Activated naive CD4-positive, alpha-beta T cell treated with anti-CD3 and anti-CD28 coated beads, Interleukin-2, amount 50 U/mL, for 24 hours (primary cell): ENCODE measurements around the gene DMGDH.

Experiments
- H3K27ac Mint-ChIP-seq: one replicate; pipeline ENCODE4 v1.8.0; 2021; ENCODE audit warnings: mild to moderate bottlenecking, mixed read lengths
- H3K27me3 Mint-ChIP-seq: one replicate; pipeline ENCODE4 v1.8.0; 2021; ENCODE audit warnings: mixed read lengths
- H3K36me3 Mint-ChIP-seq: one replicate; pipeline ENCODE4 v1.8.0; 2021; ENCODE audit warnings: mixed read lengths
- H3K4me1 Mint-ChIP-seq: one replicate; pipeline ENCODE4 v1.8.0; 2021; ENCODE audit warnings: mixed read lengths
- H3K4me3 Mint-ChIP-seq: one replicate; pipeline ENCODE4 v1.8.0; 2021; ENCODE audit warnings: mild to moderate bottlenecking, mixed read lengths
- H3K9me3 Mint-ChIP-seq: one replicate; pipeline ENCODE4 v1.8.0; 2021; ENCODE audit warnings: mixed read lengths

DMGDH gene

DNA sequence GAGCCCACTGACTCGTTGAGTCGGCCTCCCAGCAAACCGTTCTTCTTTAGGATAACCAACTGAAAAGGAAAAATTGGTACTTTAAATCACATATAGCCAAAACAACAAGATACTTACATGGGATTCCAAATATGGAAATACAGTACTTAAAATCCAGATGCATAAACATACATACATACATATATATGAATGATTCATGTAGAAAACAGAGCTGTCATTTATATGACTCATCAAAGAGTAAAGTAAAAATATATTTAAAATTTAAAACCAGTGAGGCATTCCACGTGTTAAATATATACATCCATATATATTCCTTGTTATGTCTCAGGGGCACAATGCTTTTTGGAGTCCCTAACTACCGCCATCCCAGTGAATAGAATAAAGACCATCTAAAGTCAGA lies 36.7 kb downstream of the DMGDH start:
- no peak overlapping the region for H3K4me3 Mint-ChIP-seq

DNA sequence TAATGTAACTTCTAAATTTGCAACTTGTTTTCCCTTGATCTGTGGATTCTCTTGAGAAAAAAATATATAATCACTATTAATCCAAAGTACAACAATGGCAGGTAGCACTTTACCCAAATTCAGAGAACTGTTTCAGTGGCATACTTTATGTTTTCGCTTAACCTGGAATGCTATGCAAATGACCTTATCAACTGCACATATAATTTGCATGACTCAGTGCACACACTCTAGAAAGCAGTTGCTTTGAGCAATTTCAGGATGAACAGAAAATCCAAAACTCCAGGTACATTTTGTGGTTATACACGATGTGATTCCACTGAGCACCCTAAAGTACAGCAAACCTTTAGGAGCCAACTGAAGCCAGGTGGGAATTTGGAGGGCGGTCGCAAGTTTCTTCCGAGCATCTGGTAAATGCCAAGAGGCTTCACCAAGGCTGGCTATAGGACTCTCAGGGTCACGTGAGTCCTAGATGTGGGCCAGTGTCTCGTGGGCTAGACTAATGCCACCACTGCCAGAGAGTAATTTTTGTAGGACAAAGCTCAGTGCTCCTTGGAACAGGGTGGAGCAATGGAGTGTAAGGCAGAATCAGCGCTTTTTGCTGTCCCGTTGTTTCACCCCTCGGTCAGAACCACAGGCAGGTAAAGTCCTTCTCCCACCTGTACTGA lies 37.3 kb downstream of the DMGDH start:
- no peaks in the 10 kb centered on the region for H3K4me1 Mint-ChIP-seq
- H3K36me3 Mint-ChIP-seq, result no peaks in the 10 kb centered on the region
- H3K27me3 Mint-ChIP-seq, result no peaks in the 10 kb centered on the region
- H3K4me3 Mint-ChIP-seq, result no peak overlapping the region
- H3K27ac Mint-ChIP-seq, result no peak overlapping the region
- no peaks in the 10 kb centered on the region for H3K9me3 Mint-ChIP-seq

More for the DNA sequence above, 36.7 kb downstream of the DMGDH start:
- H3K27ac Mint-ChIP-seq, result no peak overlapping the region
- no peaks in the 10 kb centered on the region for H3K27me3 Mint-ChIP-seq
- H3K9me3 Mint-ChIP-seq, result no peaks in the 10 kb centered on the region
- H3K4me1 Mint-ChIP-seq, result no peaks in the 10 kb centered on the region
- no peaks in the 10 kb centered on the region for H3K36me3 Mint-ChIP-seq

DNA sequence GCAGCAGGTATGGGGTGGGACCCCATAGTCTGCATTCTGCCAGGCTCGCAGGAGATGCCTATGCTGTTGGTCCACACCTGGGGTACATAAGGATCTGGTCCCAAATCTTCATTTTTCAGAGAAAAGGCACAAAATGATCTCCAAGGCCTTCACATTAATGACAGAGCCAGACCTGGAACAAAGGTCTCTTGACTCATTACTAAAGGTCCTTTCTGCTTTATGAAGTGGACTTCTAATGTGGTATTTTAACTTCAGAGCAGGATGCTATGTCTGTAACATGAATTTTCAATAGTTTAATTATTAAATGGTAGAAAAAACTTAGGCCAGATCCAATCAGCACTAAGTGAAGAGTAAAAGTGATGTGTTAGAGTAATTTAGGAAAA lies 38.0 kb downstream of the DMGDH start:
- no peaks in the 10 kb centered on the region for H3K4me1 Mint-ChIP-seq
- H3K9me3 Mint-ChIP-seq, result no peaks in the 10 kb centered on the region
- H3K27me3 Mint-ChIP-seq, result peaks cover 2% of the 10 kb centered on the region
- no peak overlapping the region for H3K4me3 Mint-ChIP-seq
- no peaks in the 10 kb centered on the region for H3K36me3 Mint-ChIP-seq
- no peak overlapping the region for H3K27ac Mint-ChIP-seq

DNA sequence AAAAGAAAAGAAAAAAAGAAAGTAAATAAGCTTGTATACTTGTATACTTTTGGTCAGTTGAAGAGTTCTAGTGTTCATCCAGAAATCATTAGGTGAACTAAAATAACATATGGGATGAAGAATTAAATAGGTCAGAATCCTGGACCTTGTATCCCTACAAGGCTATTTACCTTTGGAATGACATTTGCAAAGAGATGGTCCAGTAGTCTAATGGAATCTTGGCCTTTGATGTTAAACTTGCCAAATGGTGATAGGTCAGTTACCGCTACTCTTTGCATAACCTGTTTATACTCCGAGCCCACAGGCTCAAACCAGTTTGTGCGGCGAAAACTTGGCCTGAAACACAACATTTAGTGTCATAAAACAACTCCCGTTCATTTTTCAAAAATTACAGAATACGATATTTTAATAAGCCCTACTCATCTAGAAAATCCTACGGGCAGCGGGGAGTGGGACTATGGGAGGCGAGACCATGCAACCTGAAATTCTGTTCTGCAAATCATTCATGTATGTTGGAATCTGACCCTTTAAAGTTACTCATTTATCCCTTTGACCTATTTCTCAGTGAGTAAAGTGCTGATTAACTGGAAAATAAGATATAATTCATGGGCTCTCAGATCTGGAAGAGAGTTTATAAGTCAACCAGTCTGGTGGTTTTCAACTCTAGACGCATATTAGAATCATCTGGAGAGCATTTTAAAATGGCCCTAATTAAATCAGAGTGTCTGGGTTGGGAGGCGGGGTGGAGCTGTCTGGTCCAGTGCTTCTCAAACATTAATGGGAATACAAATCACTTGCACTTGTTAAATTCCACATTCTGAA lies 38.6 kb downstream of the DMGDH start:
- H3K27me3 Mint-ChIP-seq, result peaks cover 4% of the 10 kb centered on the region
- no peak overlapping the region for H3K4me3 Mint-ChIP-seq
- no peak overlapping the region for H3K27ac Mint-ChIP-seq
- no peaks in the 10 kb centered on the region for H3K9me3 Mint-ChIP-seq
- H3K4me1 Mint-ChIP-seq, result no peaks in the 10 kb centered on the region
- no peaks in the 10 kb centered on the region for H3K36me3 Mint-ChIP-seq

DNA sequence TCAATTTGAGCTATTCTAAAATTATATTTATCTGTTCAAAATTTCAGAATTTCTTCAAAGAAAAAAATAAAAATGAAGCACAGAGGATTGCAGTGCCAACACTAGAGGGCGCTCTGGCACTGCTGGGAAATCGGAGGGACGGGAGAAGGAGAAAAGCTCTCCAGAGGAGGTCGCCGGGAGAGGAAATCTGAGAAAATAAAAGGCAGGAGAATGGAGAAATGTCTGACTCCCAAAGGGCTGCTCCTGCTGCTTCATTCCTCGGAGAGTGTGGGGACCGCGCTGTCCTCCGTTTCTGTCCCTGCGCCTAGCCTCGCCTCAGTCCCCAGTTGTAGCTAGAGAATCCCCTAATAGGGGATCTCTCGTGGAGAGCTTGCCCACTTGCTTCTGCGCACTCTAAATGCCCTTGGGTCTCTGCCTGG lies 44.4 kb downstream of the DMGDH start:
- Mint-ChIP-seq H3K9me3 (no peaks in the 10 kb centered on the region), H3K27me3 (peaks cover 27% of the 10 kb centered on the region), H3K4me1 (peaks cover 18% of the 10 kb centered on the region), H3K36me3 (no peaks in the 10 kb centered on the region), H3K4me3 (peak overlapping the region; percentile 49), H3K27ac (no peak overlapping the region)

DNA sequence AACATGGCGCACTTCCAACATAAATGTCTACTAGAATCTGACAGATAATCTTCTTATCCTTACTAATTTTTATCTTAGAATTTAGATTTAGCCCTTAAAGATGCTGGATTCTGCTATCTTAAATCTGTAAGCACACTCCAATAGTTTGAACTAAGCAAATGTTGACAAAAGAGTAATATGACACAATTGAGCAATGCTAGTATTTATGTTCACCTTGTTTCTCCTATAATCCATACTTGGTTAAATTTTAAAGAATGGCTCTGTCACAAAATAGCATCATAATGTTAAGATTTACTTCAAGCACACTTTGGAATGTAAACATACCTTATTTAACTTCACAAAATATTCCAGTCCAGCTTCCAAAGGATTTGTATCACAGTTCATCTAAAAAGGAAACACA lies 45.5 kb downstream of the DMGDH start:
- Mint-ChIP-seq H3K27ac (no peak overlapping the region), H3K27me3 (peaks cover 35% of the 10 kb centered on the region), H3K4me3 (no peak overlapping the region), H3K4me1 (peaks cover 18% of the 10 kb centered on the region), H3K9me3 (no peaks in the 10 kb centered on the region), H3K36me3 (no peaks in the 10 kb centered on the region)

DNA sequence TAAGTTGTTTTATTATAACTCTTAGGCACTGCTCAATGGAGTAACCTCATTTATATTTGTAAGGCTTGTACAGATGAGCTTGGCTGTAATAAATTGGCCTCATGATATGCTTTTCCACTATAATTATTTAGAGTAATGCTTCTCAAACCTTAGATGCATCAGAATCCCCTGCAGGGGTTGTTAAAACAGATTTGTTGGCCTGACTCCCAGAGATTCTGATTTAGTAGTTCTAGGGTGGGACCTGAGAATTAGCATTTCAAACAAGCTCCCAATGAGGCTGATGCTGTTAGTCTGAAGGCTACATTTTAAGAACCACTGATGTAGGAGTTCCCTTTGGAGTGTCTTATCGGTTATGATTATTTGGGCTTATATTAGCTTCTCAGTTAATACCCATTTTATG lies 46.1 kb downstream of the DMGDH start:
- no peak overlapping the region for H3K4me3 Mint-ChIP-seq
- H3K36me3 Mint-ChIP-seq, result no peaks in the 10 kb centered on the region
- peaks cover 18% of the 10 kb centered on the region for H3K4me1 Mint-ChIP-seq
- no peaks in the 10 kb centered on the region for H3K9me3 Mint-ChIP-seq
- peaks cover 35% of the 10 kb centered on the region for H3K27me3 Mint-ChIP-seq
- no peak overlapping the region for H3K27ac Mint-ChIP-seq

DNA sequence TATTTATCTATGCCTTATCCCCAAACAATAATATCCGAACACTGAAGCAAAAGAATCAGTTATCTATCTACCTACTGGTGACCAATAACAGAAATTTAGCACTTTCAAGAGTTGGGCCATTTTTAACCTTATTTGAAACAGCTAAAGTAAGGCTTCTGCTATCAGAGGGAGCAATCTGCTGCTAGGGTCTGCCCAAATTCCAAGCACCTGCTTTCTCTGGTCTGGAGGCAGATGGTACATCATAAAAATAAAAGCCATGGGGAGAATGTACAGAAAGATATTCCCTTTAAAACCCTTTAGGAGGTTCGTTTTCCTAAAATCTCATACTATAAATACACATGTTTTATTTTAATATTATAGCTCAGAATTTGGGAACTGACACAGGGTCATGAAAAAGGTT lies 46.7 kb downstream of the DMGDH start:
- Mint-ChIP-seq H3K36me3 (no peaks in the 10 kb centered on the region), H3K4me3 (no peak overlapping the region), H3K4me1 (peaks cover 18% of the 10 kb centered on the region), H3K27me3 (peaks cover 36% of the 10 kb centered on the region), H3K27ac (no peak overlapping the region), H3K9me3 (no peaks in the 10 kb centered on the region)

DNA sequence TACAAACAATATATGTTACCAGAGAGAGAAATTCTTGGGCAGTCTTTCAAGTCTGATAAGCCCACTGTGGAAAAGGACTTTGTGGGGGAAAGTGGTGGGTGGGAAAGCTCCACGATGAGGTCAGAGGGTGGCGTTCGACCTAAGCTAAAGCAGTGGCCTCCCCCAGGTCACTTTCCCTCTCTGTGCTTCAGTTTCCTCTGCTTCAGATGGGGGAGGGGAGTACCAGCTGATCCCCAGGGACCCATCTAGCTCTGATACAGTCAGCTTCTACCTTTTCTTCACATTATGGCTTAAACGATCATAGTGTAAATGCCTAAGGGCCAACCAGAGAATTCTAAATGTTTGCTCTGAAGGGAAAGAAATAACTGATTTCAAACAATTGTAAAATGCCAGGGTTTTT lies 47.7 kb downstream of the DMGDH start:
- Mint-ChIP-seq H3K27ac (no peak overlapping the region), H3K4me3 (no peak overlapping the region), H3K4me1 (peaks cover 18% of the 10 kb centered on the region), H3K36me3 (no peaks in the 10 kb centered on the region), H3K27me3 (peaks cover 42% of the 10 kb centered on the region), H3K9me3 (no peaks in the 10 kb centered on the region)

DNA sequence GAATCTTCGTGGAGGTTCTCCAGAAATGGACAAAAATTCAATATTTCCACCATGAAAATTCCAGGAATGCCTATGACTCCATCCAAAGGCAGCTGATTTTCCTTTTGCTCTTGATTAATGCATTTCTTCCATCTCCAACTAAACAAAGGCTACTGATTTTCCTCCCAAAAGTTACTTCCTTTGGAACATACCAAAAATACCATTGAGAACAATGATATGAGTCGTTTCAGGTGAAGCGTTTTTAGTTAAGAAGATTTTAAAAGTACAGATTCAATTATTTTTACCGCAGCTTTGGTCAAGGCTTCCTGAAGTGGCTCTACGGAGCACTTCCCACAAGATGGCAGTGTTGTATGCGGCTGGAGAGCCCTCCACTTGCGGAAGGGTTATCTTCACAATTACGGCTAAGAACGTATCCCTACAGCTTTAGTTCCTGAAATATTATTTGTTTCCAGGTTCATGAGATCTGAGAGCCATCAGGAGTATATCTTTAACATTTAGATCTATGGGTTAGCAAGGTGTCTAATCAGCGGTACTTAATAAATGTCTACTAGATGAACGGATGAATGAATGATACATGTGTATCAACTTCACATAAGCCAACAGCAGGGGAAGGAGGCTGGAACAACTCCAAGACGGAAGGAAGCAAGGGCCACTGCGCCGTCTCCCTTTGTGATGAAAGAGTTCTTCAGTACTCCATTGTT lies 48.5 kb downstream of the DMGDH start:
- Mint-ChIP-seq H3K27me3 (peaks cover 38% of the 10 kb centered on the region), H3K9me3 (no peaks in the 10 kb centered on the region), H3K36me3 (no peaks in the 10 kb centered on the region), H3K27ac (no peak overlapping the region), H3K4me3 (no peak overlapping the region), H3K4me1 (peaks cover 18% of the 10 kb centered on the region)

DNA sequence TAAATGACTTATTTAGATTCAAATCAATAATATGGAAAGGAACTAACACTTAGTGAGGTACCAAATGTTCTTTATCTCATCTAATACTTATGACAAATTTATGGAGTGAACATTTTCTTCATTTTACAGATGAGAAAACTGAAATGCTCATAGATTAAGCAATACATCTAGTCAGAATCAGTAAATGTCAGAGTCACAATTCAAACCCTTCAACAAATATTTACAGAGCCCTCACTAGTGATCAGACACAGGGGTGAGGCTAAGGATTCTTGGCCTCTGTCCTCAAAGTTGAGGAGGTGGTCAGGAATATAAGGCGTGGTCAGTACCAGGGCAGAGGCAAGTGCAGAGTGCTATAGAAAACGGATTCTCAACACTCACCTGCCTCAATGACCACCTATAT lies 54.8 kb downstream of the DMGDH start:
- Mint-ChIP-seq H3K27me3 (peaks cover 18% of the 10 kb centered on the region), H3K36me3 (peaks cover 3% of the 10 kb centered on the region), H3K9me3 (peaks cover 9% of the 10 kb centered on the region), H3K4me1 (no peaks in the 10 kb centered on the region), H3K4me3 (no peak overlapping the region), H3K27ac (no peak overlapping the region)

DNA sequence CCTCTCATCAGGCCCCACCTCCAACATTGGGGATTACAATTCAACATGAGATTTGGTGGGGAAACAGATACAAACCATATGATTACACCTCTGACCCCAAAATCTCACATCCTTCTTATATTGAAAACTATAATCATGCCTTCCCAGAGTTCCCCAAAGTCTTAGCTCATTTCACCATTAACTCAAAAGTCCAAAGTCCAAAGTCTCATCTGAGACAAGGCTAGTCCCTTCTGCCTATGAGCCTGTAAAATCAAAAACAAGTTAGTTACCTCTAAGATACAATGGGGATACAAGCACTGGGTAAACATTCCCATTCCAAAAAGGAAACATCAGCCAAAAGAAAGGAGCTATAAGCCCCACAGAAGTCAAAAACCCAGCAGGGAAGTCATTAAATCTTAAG lies 57.6 kb downstream of the DMGDH start:
- H3K4me3 Mint-ChIP-seq, result no peak overlapping the region
- H3K27ac Mint-ChIP-seq, result no peak overlapping the region
- H3K27me3 Mint-ChIP-seq, result peaks cover 6% of the 10 kb centered on the region
- H3K9me3 Mint-ChIP-seq, result peaks cover 9% of the 10 kb centered on the region
- H3K36me3 Mint-ChIP-seq, result peaks cover 4% of the 10 kb centered on the region
- no peaks in the 10 kb centered on the region for H3K4me1 Mint-ChIP-seq

DNA sequence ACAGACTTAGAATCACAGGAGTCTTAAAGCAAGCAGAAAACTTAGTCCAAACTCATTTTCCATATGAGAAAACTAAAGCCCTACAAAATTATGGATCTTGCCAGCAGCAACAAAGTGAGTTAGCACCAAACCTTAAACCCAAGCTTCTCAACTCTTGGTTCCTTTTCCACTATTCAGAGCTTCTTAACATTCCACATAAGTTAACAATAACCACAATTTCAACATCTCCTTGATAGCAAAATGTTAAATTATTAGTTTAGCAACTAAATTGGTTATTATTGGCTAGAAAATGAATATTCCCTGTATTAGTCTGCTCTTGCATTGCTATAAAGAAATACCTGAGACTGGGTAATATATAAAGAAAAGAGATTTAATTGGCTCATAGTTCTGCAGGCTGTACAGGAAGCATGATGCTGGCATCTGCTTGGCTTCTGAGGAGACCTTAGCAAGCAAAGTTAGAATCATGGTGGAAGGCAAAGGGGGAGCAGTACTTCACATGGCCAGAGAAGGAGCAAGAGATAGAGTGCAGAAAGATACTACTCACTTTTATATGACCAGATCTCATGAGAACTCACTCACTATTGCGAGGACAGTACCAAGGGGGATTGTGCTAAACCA lies 58.1 kb downstream of the DMGDH start:
- H3K4me1 Mint-ChIP-seq, result no peaks in the 10 kb centered on the region
- H3K4me3 Mint-ChIP-seq, result no peak overlapping the region
- no peak overlapping the region for H3K27ac Mint-ChIP-seq
- peaks cover 4% of the 10 kb centered on the region for H3K36me3 Mint-ChIP-seq
- H3K27me3 Mint-ChIP-seq, result peaks cover 6% of the 10 kb centered on the region
- H3K9me3 Mint-ChIP-seq, result peaks cover 9% of the 10 kb centered on the region

DNA sequence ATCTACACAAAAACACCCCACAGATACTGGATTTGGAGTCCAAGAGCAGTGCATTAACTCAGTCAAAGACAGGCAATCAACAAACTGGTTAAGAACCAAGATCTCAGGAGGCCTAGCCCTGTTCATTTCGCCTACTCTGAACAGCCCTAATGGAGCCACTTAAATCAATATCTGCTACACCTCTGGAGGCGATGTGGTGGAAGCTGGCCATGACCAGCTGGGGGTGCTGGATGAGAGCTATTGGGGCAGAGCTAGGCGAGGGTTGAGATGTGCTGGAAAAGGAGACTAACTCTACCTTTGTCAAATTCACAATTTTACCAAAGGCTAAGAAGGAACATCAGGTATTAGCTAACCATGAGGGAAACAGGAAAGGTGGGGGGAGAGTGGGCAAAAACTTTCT lies 61.1 kb downstream of the DMGDH start:
- H3K4me3 Mint-ChIP-seq, result no peak overlapping the region
- H3K27me3 Mint-ChIP-seq, result no peaks in the 10 kb centered on the region
- H3K9me3 Mint-ChIP-seq, result peaks cover 7% of the 10 kb centered on the region
- no peak overlapping the region for H3K27ac Mint-ChIP-seq
- H3K36me3 Mint-ChIP-seq, result peaks cover 4% of the 10 kb centered on the region
- H3K4me1 Mint-ChIP-seq, result no peaks in the 10 kb centered on the region

DNA sequence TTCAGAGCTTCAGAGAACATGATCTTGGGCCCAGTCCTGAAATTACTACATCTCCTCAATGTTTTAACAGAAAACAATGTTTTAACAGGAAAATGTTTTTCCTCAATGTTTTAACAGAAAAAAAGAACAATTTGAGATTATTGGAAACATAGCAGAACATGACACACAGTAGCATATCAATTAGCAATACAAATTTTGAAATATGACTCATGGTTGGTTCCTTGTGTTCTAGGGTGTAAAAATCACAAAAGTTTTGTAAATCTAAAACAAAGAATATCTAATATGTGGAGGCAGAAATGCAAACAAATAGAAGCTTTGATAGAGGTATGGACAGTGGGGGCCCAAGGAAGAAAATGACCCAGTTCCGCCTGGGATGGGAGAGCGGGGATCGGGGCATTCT lies 61.6 kb downstream of the DMGDH start:
- Mint-ChIP-seq H3K4me3 (no peak overlapping the region), H3K27me3 (peaks cover 2% of the 10 kb centered on the region), H3K4me1 (no peaks in the 10 kb centered on the region), H3K27ac (no peak overlapping the region), H3K9me3 (peaks cover 2% of the 10 kb centered on the region), H3K36me3 (peaks cover 2% of the 10 kb centered on the region)
